DND-41 (cell line): ENCODE data around the gene KRTAP5-6.

Experiments
- ATAC-seq: fragments of 200-7000 bp; cut with Tn5 transposase; 3 replicates; pipeline ENCODE4 v1.9.1; 2021; ENCODE audit warnings: low read depth; ENCODE audit not compliant: insufficient read depth
- DNase-seq: peaks from one replicate; pipeline ENCODE4 v3.0.0-alpha.2; 2020
- H2AFZ ChIP-seq: 2 replicates; pipeline ENCODE4 v1.6.0; 2012; ENCODE audit warnings: low read depth, low read length
- H3K27ac ChIP-seq: 2 replicates; pipeline ENCODE4 v1.5.1; 2012; ENCODE audit warnings: low read length, inconsistent platforms
- H3K27me3 ChIP-seq: fragments of 200-600 bp; sonication (generic); 2 replicates; pipeline ENCODE4 v1.6.0; 2012; ENCODE audit warnings: low read length, mild to moderate bottlenecking, inconsistent platforms; ENCODE audit not compliant: insufficient read depth, poor library complexity
- H3K36me3 ChIP-seq: 2 replicates; pipeline ENCODE4 v1.5.1; 2012; ENCODE audit warnings: low read length, inconsistent platforms; ENCODE audit not compliant: insufficient read depth
- H3K4me1 ChIP-seq: 2 replicates; pipeline ENCODE4 v1.5.1; 2012; ENCODE audit warnings: mild to moderate bottlenecking, low read length; ENCODE audit not compliant: insufficient read depth
- H3K4me2 ChIP-seq: 2 replicates; pipeline ENCODE4 v1.6.0; 2012; ENCODE audit warnings: mild to moderate bottlenecking, moderate library complexity, low read length, inconsistent platforms; ENCODE audit not compliant: insufficient read depth
- H3K4me3 ChIP-seq, 2 experiments: fragments of 200-600 bp in 1 of 2; shearing (Covaris generic) in 1 of 2; 2 replicates each; pipeline ENCODE4 v1.5.1; 2012 to 2016; ENCODE audit warnings: inconsistent platforms in 2 of 2, low read length in 2 of 2, mild to moderate bottlenecking in 2 of 2, low read depth in 1 of 2, moderate library complexity in 1 of 2
- H3K79me2 ChIP-seq: 2 replicates; pipeline ENCODE4 v1.6.0; 2012; ENCODE audit warnings: low read length, inconsistent platforms; ENCODE audit not compliant: insufficient read depth
- H3K9ac ChIP-seq: 2 replicates; pipeline ENCODE4 v1.6.0; 2012; ENCODE audit warnings: low read depth, mild to moderate bottlenecking, inconsistent platforms, low read length, moderate library complexity
- H3K9me3 ChIP-seq: 2 replicates; pipeline ENCODE4 v1.5.1; 2012; ENCODE audit warnings: low read length, moderate library complexity, mild to moderate bottlenecking, inconsistent platforms; ENCODE audit not compliant: insufficient read depth, severe bottlenecking
- H4K20me1 ChIP-seq: 2 replicates; pipeline ENCODE4 v1.6.0; 2012; ENCODE audit warnings: low read length; ENCODE audit not compliant: insufficient read depth
- EZH2 ChIP-seq: IDR thresholded peaks from 3 replicates; pipeline ENCODE4 v1.6.1; 2012; ENCODE audit warnings: borderline replicate concordance, low read depth, mild to moderate bottlenecking, moderate library complexity, low read length, inconsistent platforms; ENCODE audit not compliant: severe bottlenecking
- TF ChIP-seq, protein P1 (sequence below): IDR thresholded peaks from 2 replicates; pipeline ENCODE4 v1.5.1; 2012; ENCODE audit warnings: borderline replicate concordance, low read length, moderate library complexity, mild to moderate bottlenecking; ENCODE audit not compliant: poor library complexity, severe bottlenecking; ENCODE audit errors: extremely low read depth

Gene KRTAP5-6

DNA sequence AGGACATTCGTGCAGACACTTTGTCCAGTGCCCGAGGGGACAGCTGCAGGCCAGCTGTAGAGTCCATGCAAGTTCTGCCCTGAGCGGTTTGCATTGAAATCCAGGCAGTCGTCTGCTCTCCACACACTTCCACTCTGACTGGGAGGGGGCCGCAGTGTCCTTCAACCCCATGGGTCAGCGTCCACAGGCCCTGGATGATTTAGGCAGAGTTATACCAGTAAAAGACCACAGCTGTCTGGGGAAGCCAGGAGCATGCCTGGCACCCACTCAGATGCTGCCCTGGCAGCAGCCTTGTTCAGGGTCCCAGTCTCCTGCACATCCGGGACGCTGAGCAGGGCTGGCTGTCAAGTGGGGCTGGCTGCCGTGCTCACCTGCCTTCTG is 40.9 kb upstream of the KRTAP5-6 start:
- Histone ChIP-seq H2AFZ (no peak overlapping the region), H3K9me3 (no peaks in the 10 kb centered on the region), H3K27me3 (peaks cover 9% of the 10 kb centered on the region), H3K36me3 (no peaks in the 10 kb centered on the region), H4K20me1 (no peaks in the 10 kb centered on the region), H3K4me1 (0 out of 2 replicates have a peak, but pooled peaks cover 4% of the 10 kb centered on the region), H3K79me2 (no peaks in the 10 kb centered on the region), H3K9ac (no peak overlapping the region), H3K4me2 (no peak overlapping the region), H3K4me3 (no peak overlapping the region), H3K27ac (no peak overlapping the region)
- no peak for ATAC-seq
- DNase-seq = no peak
- no peak for TF ChIP-seq EZH2
- TF ChIP-seq, protein P1, sequence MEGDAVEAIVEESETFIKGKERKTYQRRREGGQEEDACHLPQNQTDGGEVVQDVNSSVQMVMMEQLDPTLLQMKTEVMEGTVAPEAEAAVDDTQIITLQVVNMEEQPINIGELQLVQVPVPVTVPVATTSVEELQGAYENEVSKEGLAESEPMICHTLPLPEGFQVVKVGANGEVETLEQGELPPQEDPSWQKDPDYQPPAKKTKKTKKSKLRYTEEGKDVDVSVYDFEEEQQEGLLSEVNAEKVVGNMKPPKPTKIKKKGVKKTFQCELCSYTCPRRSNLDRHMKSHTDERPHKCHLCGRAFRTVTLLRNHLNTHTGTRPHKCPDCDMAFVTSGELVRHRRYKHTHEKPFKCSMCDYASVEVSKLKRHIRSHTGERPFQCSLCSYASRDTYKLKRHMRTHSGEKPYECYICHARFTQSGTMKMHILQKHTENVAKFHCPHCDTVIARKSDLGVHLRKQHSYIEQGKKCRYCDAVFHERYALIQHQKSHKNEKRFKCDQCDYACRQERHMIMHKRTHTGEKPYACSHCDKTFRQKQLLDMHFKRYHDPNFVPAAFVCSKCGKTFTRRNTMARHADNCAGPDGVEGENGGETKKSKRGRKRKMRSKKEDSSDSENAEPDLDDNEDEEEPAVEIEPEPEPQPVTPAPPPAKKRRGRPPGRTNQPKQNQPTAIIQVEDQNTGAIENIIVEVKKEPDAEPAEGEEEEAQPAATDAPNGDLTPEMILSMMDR = no peak

DNA sequence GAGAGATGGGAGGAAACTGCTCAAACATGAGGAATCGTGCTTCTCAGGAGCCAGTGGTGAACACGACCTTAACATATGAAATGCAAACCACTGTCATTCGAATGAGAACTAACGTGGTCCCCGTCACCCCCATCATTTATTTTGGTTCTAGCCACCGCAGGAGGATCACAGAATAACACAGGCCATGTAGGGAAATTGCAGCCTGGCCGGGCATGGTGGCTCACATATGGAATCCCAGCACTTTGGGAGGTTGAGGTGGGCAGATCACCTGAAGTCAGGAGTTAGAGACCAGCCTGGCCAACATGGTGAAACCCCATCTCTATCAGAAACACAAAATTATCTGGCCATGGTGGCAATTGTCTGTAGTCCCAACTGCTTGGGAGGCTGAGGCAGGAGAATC is 40.3 kb upstream of the KRTAP5-6 start:
- no peak overlapping the region for H2AFZ ChIP-seq
- H3K27me3 ChIP-seq = peaks cover 9% of the 10 kb centered on the region
- H3K4me1 ChIP-seq = 0 out of 2 replicates have a peak, but pooled peaks cover 4% of the 10 kb centered on the region
- H3K9me3 ChIP-seq = no peaks in the 10 kb centered on the region
- no peak for ATAC-seq
- H3K79me2 ChIP-seq = no peaks in the 10 kb centered on the region
- no peak overlapping the region for H3K4me3 ChIP-seq
- H3K36me3 ChIP-seq = no peaks in the 10 kb centered on the region
- H3K9ac ChIP-seq = no peak overlapping the region
- no peak for TF ChIP-seq EZH2
- TF ChIP-seq, protein P1 = no peak
- DNase-seq = no peak
- H4K20me1 ChIP-seq = no peaks in the 10 kb centered on the region
- no peak overlapping the region for H3K4me2 ChIP-seq
- H3K27ac ChIP-seq = no peak overlapping the region

DNA sequence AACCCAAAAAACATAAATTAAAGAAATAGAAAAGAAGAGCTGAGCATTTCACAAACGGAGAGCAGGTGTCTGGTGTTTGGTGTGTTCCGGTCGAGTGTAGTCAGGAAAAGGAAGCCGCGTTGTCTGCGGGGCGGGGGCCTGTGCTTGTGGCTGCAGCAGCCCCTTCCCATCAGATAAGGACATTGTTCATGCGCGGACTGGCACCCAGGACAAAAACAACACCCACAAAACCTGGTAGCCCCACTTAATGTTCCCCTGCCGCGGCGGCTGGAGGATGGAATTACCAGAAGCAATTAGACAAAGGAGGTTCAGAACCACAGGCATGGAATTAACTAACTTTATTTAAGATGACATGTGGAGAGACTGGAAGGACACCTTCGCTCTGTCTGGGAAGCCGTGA is 37.5 kb upstream of the KRTAP5-6 start:
- Histone ChIP-seq H3K9ac (no peak overlapping the region), H3K79me2 (no peaks in the 10 kb centered on the region), H3K4me2 (no peak overlapping the region), H3K27me3 (peaks cover 9% of the 10 kb centered on the region), H2AFZ (no peak overlapping the region), H3K27ac (no peak overlapping the region), H3K4me3 (no peak overlapping the region), H4K20me1 (no peaks in the 10 kb centered on the region), H3K9me3 (no peaks in the 10 kb centered on the region), H3K36me3 (no peaks in the 10 kb centered on the region), H3K4me1 (no peaks in the 10 kb centered on the region)
- DNase-seq (peak; percentile 27), ATAC-seq (peak; percentile 57)
- TF ChIP-seq, protein P1 = no peak
- TF ChIP-seq EZH2 = no peak
